Psoas muscle (tissue), 8 donors: ENCODE measurements around the gene VWA2. TPM values are rescaled to one million over a fixed set of nuclear protein-coding genes. Genes with fewer than 3 reads are reported as not detected.

Source experiments
- ATAC-seq, 4 donors: fragments of 200-7000 bp; cut with Tn5 transposase; one replicate each; pipeline ENCODE4 v1.9.1; 2020; ENCODE audit warnings: moderate library complexity in 3 of 4, mild to moderate bottlenecking in 2 of 4
- DNase-seq, 2 donors: peaks; one replicate each; pipeline ENCODE4 v3.0.0-alpha.2; 2020
- H3K27ac ChIP-seq: fragments of 200-600 bp; one replicate; pipeline ENCODE4 v1.8.0; 2022
- H3K27me3 ChIP-seq, 3 donors: fragments of 200-600 bp in 1 of 3; one replicate each; pipeline versions ENCODE4 v1.6.1 to v1.8.0; 2013 to 2022; ENCODE audit warnings: low read length in 2 of 3, mild to moderate bottlenecking in 2 of 3, moderate library complexity in 1 of 3; ENCODE audit not compliant: insufficient read depth in 3 of 3
- H3K36me3 ChIP-seq, 2 donors: fragments of 200-600 bp in 1 of 2; one replicate each; pipeline versions ENCODE4 v1.6.1 to v1.8.0; 2013 to 2022; ENCODE audit warnings: low read depth in 1 of 2, mild to moderate bottlenecking in 1 of 2, moderate library complexity in 1 of 2; ENCODE audit not compliant: insufficient read depth in 1 of 2
- H3K4me1 ChIP-seq: fragments of 200-600 bp; one replicate; pipeline ENCODE4 v1.8.0; 2022
- H3K4me3 ChIP-seq: fragments of 200-600 bp; one replicate; pipeline ENCODE4 v1.8.0; 2022; ENCODE audit warnings: mild to moderate bottlenecking
- H3K9me3 ChIP-seq: fragments of 200-600 bp; one replicate; pipeline ENCODE4 v1.8.0; 2022
- WGBS, 3 donors: extraction: QIAGEN DNeasy Blood & Tissue Kit; methylation state at CpG; one replicate each; pipeline versions ENCODE4 v1.1.6 to v1.1.7; 2013; 5-methylcytosine and 5-hydroxymethylcytosine counted together
- intact Hi-C, 2 donors: fragments of 100-400 bp; cut with DNase I; formaldehyde crosslinking; loops; one replicate each; pipeline versions ENCODE4 v1.11.0 to v1.14.2; 2022
- polyA plus RNA-seq, 3 donors: library from polyadenylated mRNA; stranded (reverse); fragments of 200-250 nt; gene quantifications; one replicate each; pipeline ENCODE4 v1.2.3, GENCODE V29; 2013
- total RNA-seq, 4 donors: library from RNA; stranded (reverse); fragmentation: NEBNext Ultra II Directional in 2 of 4; extraction: Animal tissue kit (Norgen Biotek cat#: 25700) in 2 of 4; gene quantifications; one replicate each; pipeline versions ENCODE4 v1.2.1 to v1.2.4, GENCODE V29; 2021 to 2023
- TF ChIP-seq, protein P1 (sequence below): fragments of 200-600 bp; IDR thresholded peaks from one replicate; pipeline ENCODE4 v1.8.0; 2022; ENCODE audit warnings: antibody characterized with exemption
- donor health status: healthy with polysubstance abuse.
- donor health status: DM: no; HTN: no; CAD: no; lungs with moderate emphysema.
- donor health status: Bipolar disorder and iron deficiency.
- donor health status: healthy.
- donor health status: DM: yes; HTN: yes; CAD: no.
- donor health status: DM: no; HTN: no; CAD: no.
- donor health status: DM: no; HTN: no; CAD: no.
- donor health status: DM: yes; HTN: yes; CAD: no.

The VWA2 gene
- total and polyA plus RNA-seq, 7 donors: not detected

DNA sequence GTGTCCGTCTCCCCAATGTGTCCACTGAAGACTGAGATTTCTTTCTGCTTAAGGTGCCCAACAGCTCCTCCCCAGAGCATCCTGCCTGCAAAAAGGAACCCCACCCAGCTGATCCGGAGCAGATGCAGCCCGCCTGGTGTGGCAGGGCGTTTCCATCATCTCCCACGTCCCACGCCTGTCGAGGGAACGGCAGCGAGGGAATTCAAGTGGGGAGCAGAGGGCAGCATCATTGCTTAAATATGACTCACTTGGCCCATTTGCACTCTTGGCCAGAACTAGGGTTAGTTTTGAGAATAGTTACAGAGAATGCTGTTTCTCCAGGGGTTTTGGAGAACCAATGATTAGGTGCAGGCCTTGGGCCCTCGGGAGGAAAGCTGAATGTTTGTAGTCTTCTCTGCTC, 20.8 kb downstream of the VWA2 start:
- peak in 3 of 4 donors; percentile 44 to 57 (median 54) for ATAC-seq
- Histone ChIP-seq H3K4me3 (no peak overlapping the region), H3K27ac (no peak overlapping the region), H3K9me3 (no peaks in the 10 kb centered on the region), H3K4me1 (no peaks in the 10 kb centered on the region), H3K36me3 (no peaks in the 10 kb centered on the region), H3K27me3 (no peaks in the 10 kb centered on the region)
- TF ChIP-seq, protein P1, sequence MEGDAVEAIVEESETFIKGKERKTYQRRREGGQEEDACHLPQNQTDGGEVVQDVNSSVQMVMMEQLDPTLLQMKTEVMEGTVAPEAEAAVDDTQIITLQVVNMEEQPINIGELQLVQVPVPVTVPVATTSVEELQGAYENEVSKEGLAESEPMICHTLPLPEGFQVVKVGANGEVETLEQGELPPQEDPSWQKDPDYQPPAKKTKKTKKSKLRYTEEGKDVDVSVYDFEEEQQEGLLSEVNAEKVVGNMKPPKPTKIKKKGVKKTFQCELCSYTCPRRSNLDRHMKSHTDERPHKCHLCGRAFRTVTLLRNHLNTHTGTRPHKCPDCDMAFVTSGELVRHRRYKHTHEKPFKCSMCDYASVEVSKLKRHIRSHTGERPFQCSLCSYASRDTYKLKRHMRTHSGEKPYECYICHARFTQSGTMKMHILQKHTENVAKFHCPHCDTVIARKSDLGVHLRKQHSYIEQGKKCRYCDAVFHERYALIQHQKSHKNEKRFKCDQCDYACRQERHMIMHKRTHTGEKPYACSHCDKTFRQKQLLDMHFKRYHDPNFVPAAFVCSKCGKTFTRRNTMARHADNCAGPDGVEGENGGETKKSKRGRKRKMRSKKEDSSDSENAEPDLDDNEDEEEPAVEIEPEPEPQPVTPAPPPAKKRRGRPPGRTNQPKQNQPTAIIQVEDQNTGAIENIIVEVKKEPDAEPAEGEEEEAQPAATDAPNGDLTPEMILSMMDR: no peak
- intact Hi-C loops: loop anchor here in 1 of 2 donors (10.0 kb wide), 1 partner anchor 85 kb away; the partner anchor contains the start of genes CCDC186 and TDRD1
- peak; percentile 67 to 78 for DNase-seq
- WGBS, 3 donors: 63 to 72% (median 66%) methylated on average over 10 of the region's 10 CpGs

DNA sequence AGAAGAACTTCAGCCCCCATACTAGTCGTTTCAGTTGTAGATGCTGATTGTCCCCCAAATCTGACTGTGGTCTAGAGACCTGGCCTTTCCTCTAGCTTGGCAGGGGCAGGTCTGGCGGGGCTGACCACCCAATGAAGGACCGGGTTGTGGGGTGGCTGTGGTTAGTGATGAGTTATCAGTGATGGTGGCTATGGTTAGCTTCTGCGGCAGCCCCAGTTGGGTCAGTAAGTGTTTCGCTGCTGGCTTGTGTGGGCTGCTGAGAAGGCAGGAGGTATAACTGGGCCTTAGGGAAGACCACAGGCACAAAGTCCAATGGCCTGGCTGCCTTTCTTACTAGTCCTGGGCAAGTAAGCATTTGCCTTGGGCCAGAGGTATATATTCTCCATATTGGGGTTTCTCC, 21.3 kb downstream of the VWA2 start:
- no peaks in the 10 kb centered on the region for H3K4me1 ChIP-seq
- 88 to 98% (median 90%) methylated on average over 5 of the region's 5 CpGs for WGBS, 3 donors
- no peak for ATAC-seq
- H3K27ac ChIP-seq: no peak overlapping the region
- no peak for DNase-seq
- TF ChIP-seq, protein P1: no peak
- H3K27me3 ChIP-seq: no peaks in the 10 kb centered on the region
- H3K9me3 ChIP-seq: no peaks in the 10 kb centered on the region
- H3K36me3 ChIP-seq: no peaks in the 10 kb centered on the region
- intact Hi-C loops: loop anchor here in 1 of 2 donors (10.0 kb wide), 1 partner anchor 86 kb away; the partner anchor contains the start of genes CCDC186 and TDRD1
- no peak overlapping the region for H3K4me3 ChIP-seq

DNA sequence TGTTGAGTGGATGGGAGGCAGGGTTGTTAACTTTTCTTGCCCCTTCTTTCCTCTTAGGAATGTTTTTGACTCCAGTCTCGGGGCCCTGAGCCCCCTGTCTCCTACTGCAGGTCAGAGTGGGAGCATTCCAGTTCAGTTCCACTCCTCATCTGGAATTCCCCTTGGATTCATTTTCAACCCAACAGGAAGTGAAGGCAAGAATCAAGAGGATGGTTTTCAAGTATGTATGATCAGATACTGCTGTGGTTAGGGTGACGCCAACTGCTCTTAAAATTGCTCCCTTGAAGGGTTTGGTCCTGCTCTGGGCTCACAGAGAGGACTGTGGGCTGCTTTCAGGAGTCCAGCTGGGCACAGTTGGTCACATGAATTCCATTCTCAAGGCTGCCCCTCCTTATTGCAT, 22.0 kb downstream of the VWA2 start:
- intact Hi-C loops: loop anchor here in 1 of 2 donors (10.0 kb wide), 1 partner anchor 86 kb away; the partner anchor contains the start of genes CCDC186 and TDRD1
- Histone ChIP-seq H3K27ac (no peak overlapping the region), H3K36me3 (no peaks in the 10 kb centered on the region), H3K4me1 (no peaks in the 10 kb centered on the region), H3K9me3 (no peaks in the 10 kb centered on the region), H3K4me3 (no peak overlapping the region), H3K27me3 (no peaks in the 10 kb centered on the region)
- ATAC-seq: no peak
- TF ChIP-seq, protein P1: no peak
- no peak for DNase-seq
- WGBS, 3 donors: 66 to 75% (median 67%) methylated on average over 2 of the region's 2 CpGs

DNA sequence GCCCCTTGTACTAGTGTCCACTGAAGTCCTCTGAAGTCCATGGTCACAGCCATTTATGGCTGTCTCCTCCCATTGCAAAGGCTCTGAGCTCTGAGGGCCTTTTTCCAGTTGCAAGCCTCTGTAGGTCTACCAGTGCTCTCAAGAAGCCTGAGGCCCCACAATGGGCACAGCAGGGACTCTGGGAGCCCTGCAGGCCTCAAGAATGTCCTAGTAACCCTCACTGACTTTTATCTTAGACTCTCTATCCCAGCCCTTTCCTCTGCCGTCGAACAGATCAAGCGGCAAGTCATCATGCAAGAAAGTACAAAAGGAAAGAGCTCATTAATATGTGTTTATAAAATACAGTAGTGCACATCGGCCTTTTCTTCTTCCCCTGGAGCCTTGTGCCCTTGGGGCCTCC, 23.4 kb downstream of the VWA2 start:
- DNase-seq (no peak), ATAC-seq (no peak)
- Histone ChIP-seq H3K4me1 (no peaks in the 10 kb centered on the region), H3K27ac (no peak overlapping the region), H3K4me3 (no peak overlapping the region), H3K9me3 (no peaks in the 10 kb centered on the region), H3K27me3 (no peaks in the 10 kb centered on the region), H3K36me3 (no peaks in the 10 kb centered on the region)
- TF ChIP-seq, protein P1: no peak
- 88 to 89% (median 89%) methylated on average over 4 of the region's 4 CpGs for WGBS, 3 donors
- intact Hi-C loops: loop anchor here in 1 of 2 donors (10.0 kb wide), 1 partner anchor 88 kb away; the partner anchor contains the start of genes CCDC186 and TDRD1
